GM19455 (cell line): ENCODE measurements around the gene TOMM34.
A peak's percentile ranks its signal among the peaks of the same experiment; 100 is the strongest.

Source experiments
- ATAC-seq: cut with Tn5 transposase; IDR thresholded peaks from one replicate; pipeline ENCODE4 v1.9.1; 2021; ENCODE audit not compliant: unreplicated experiment

TOMM34 gene

GRCh38 chr20:44932916-44933315, 27.3 kb downstream of the TOMM34 start:
- ATAC-seq = no peak

DNA sequence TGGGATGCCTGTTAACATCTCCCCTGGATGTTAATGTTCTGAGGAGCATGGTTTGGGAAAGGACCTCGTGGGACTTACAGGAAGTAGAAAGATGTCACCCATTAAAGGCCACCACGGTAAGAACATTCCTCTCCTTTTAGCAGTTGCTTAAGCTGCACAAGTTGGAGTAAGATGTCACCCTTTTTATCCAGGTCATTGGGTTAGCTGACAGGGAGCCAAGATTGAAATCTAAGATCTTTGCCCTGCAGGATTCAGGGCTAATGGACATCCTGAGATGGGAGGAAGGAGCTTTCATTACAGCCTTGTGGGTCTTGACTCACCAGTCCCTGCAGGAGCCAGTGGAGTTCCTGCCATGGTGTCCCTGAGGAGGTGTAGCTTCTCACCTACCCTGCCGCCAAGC, 28.3 kb downstream of the TOMM34 start:
- ATAC-seq = no peak

- no peak for ATAC-seq
These were observed 29.6 kb downstream of the TOMM34 start for GRCh38 chr20:44930517-44931168.

DNA sequence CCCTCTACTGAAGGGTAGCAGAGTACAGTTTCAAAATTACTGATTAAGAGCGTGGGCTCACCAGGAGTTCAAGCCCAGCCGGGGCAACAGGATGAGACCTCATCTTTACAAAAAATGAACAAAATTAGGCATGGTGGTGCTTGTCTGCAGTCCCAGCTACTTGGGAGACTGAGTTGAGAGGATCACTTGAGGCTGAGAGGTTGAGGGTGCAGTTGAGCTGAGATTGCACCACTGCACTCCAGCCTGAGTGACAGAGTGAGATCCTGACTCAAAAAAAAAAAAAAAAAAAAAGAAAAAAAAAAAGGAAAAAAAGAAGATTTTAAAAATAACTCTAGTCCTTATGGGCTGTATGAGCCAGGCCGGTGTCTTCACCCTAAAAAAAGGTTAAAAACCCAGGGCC, 31.6 kb downstream of the TOMM34 start:
- no peak for ATAC-seq

- no peak for ATAC-seq
These were observed 35.7 kb downstream of the TOMM34 start for GRCh38 chr20:44924541-44924940.

DNA sequence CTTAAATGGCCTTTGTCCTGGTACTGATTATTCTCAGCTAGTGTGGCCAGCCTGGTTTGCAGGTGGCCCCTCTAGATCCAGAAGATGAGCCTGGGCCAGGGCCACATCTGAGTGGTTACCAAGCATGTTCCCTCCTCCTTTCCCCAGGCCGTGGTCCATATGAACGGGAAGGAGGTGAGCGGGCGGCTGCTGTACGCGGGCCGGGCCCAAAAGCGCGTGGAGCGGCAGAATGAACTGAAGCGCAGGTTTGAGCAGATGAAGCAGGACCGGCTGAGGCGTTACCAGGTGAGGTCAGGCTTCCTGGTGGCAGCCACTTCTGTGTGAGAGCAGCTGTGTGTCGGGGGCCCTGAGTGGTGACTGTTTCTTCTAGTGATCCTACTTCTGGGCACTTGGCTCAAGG, 38.8 kb downstream of the TOMM34 start:
- no peak for ATAC-seq

DNA sequence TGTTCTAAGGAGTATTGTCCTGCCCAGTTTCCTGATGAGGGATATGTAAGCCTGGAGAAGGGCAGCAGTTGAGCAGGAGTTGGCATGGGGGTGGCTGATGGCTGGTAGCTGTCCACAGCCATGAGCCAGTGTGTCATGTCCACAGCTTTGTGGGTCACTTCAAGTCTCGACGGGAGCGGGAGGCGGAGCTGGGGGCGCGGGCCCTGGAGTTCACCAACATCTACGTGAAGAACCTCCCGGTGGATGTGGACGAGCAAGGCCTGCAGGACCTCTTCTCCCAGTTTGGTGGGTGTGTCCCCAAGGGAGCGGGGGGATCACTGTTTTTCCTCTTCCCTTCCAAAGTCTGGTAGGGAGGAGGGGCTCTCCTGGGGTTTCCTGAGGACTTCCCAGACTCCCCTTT, 41.4 kb downstream of the TOMM34 start:
- no peak for ATAC-seq

GRCh38 chr20:44918342-44918741, 41.9 kb downstream of the TOMM34 start:
- no peak for ATAC-seq

- ATAC-seq = no peak
These were observed 42.8 kb downstream of the TOMM34 start for GRCh38 chr20:44917399-44917798.

- ATAC-seq = no peak
These were observed 43.6 kb downstream of the TOMM34 start for GRCh38 chr20:44916586-44916985.

DNA sequence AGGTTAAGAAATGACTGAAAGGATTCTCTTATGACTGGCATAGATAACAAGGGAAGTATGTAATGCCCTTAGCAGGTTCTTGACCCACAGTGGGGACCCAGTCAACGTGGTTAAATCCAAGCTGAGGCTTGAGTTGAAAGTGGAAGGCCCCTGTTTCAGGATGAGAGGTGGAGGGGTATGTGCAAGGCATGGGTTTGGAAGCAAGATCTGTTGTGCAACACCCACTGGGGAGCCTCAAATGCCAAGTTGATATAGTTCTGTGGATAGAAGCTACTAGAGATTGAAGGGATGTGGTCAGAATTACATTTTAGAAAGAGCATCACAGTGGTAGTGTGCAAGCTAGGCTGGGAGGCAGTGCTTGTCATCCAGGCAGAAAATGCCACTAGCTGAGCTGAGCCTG, 45.3 kb downstream of the TOMM34 start:
- no peak for ATAC-seq

- no peak for ATAC-seq
These were observed 48.0 kb downstream of the TOMM34 start for GRCh38 chr20:44912189-44912588.

DNA sequence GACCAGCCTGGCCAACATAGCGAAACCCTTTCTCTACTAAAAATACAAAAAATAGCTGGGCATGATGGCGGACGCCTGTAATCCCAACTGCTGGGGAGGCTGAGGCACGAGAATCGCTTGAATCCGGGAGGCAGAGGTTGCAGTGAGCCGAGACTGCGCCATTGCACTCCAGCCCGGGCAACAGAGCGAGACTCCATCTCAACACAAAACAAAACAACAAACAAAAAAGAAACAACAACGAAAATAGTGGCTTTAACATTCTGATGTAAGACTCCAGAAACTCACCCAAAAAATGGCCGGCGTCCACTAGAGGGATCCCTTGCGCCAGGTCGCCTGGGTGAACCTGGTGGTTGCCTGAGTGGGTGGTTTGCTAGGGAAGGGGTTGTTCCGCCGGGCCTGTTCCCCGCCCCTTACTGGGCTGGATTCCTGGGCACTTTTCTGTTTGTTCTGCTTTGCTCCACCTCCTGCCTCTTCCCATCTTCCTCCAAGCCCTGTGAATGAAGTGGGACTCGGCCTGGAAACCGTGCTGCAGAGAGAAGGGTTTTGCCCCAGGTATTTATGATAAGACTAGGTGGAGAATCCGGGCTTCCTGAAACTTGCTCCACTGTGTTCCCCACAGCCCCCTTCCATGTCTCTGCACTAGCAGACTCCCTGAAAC, 48.8 kb downstream of the TOMM34 start:
- no peak for ATAC-seq

GRCh38 chr20:44910690-44911262, 49.4 kb downstream of the TOMM34 start:
- no peak for ATAC-seq

DNA sequence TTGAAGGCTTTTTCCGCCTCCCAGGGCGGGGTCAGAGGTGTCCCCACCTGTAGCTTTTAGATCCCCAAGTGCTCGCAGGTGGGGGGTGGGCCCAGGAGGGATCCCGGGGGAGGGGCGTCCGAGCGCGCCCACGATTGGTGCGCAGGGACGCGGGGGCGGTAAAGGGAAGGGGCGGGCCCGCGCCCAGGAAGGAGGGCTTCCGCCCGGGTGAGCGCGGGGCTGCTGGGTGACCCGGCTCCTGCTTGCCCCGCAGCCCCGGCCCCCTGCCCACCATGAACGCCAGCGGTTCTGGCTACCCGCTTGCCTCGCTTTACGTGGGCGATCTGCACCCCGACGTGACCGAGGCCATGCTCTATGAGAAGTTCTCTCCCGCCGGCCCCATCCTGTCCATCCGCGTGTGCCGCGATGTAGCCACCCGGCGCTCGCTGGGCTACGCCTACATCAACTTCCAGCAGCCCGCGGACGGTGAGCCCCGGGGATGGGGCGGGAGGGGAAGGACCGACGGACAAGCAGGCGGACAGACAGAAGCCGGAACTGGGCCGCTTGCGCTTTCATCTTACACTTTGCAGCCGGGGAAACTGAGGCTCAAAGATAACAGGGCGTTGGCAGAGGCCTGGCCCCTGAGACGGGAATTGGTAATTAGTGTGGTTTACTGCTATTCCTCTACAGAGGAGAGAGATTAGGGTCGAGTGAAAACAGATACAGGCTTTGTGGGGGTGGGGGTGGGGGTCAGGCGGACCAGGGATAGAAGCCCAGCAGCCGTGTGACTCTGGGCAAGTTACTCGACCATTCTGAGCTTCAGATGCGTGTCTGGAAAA, 50.1 kb downstream of the TOMM34 start, which contains the start of gene PABPC1L:
Gene PABPC1L (plus strand): TSS at position 189 of the 818 bp plus-strand sequence. CDS start 84 bp downstream, at position 273.
- peak; percentile 83 for ATAC-seq

DNA sequence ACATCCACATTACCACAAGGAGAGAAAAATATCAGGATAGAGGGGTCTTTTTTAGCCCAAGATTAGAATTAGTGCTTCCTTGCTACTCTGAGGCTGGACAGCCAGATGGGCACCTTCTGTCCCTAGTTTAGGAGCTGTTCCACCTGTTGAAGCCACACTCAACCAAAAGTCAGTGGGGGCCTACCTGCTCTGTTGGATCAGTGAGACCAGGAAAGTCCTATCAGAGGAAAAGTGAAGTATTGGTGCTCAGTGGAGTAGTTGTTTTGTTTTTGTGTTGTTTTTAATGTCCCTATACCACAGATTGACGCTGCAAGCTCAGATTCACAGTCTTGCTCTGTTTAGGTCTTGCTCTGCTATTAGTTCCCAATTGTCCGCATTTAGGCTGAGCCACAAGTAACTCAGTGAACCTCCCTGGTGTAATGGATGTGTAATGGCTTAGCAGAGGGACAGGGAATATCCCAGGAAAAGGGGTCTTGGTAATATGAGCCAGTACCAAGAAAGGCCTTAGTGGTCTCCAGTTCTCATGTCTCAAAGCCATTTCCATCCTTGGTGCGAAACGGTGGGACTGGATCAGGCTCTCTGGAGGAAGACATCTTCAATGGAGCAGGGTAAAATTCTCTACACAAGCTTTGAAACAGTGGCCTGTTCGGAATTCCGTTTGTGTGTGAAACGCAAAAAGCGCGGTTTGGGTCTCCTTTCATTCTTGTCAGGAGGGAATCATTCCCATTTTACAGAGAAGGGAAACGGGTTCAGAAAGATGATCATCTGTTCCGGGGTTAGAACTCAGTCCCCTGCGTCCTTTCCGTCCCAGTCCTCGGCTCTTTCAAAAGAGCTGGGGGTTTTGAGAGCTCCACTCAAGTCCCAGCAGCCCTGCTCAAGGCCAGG, 51.0 kb downstream of the TOMM34 start:
- ATAC-seq = peak; percentile 20

DNA sequence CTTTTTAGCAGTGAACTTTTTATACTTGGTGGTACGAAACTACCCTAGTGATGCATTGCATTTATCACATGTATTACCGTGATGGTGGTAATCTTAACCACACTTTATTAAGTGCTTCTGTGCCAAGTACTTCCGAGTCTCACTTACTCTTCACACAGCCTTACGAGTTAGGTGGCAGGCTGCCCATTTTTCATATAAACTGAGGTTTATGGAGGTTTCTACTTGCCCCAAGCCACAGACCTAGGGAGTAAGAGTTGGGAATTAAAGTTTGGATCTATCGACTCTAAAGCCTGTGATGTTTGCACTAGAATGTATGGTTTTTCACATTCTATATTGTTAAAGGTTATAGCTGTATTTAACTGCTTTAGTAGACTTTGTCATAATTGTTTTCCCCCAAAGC, 55.8 kb downstream of the TOMM34 start:
- ATAC-seq = no peak

DNA sequence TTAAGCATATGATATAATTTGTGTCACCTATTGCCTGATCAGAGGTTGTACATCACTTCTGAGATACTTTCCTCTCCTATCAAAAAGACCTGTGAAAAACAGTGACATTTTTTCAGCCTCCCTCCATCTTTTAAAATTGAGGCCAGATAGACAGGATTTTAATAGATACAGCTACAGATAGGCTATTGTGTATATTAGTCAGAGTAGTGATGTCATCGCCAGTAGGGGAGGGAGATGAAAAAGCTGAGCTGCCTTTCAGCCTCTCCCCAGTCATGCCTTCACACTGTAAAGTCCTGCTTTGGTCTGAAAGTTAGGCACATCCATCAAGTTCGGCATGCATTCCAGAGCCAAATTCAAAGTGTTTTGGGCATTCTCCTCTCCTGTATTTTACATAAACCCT, 58.2 kb downstream of the TOMM34 start:
- no peak for ATAC-seq

DNA sequence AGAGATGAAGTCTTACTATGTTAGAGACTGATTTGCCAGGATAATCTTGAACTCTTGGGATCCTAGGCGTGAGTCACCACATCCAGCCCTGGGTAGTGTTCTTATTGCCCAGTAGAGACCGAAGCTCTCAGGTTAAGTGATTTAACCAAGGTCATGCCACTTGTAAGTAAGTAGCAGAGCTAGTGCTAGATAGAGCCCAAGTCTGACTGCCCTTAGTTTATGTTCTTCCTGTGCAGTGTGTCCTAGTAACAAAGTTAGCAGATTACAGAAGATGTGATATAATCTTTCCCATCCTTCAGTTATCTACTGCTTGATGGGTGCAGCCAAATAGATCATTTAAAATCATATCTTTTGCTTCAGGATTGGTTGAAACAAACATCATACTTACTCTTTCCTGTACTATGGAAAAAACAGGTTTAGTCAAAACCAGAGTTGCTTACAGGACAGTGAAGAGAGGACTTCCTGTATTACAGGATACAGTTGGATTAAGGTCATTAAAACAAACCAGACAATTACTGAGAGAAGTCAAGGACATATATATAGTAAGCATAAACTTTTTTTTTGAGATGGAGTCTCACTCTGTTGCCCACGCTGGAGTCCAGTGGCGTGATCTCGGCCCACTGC, 59.9 kb downstream of the TOMM34 start:
- no peak for ATAC-seq

GRCh38 chr20:44897133-44897532, 63.1 kb downstream of the TOMM34 start:
- ATAC-seq = no peak
